MM.1S (cell line): ENCODE measurements around the gene SIRT2.

Experiments used
- DNase-seq: peaks from one replicate; pipeline ENCODE4 v3.0.0-alpha.2; 2015
- H2AFZ ChIP-seq: fragments of 300-600 bp; sonication (generic); 2 replicates; pipeline ENCODE4 v1.6.0; 2016; ENCODE audit warnings: antibody characterized with exemption, low read length
- H3F3A ChIP-seq: fragments of 300-600 bp; sonication (generic); 2 replicates; pipeline ENCODE4 v1.6.1; 2016; ENCODE audit warnings: mild to moderate bottlenecking, antibody characterized with exemption, low read length, moderate library complexity, mixed read lengths; ENCODE audit not compliant: insufficient read depth
- H3K27ac ChIP-seq: fragments of 300-600 bp; sonication (generic); 2 replicates; pipeline ENCODE4 v1.5.1; 2016; ENCODE audit warnings: mild to moderate bottlenecking, low read length
- H3K27me3 ChIP-seq: fragments of 300-600 bp; sonication (generic); replicated peaks from 2 replicates; pipeline ENCODE4 v1.6.0; 2016; ENCODE audit warnings: low read length; ENCODE audit not compliant: insufficient read depth
- H3K36me3 ChIP-seq: fragments of 300-600 bp; sonication (generic); replicated peaks from 2 replicates; pipeline ENCODE4 v1.6.1; 2016; ENCODE audit warnings: mild to moderate bottlenecking, low read length, mixed read lengths; ENCODE audit not compliant: insufficient read depth
- H3K4me1 ChIP-seq: fragments of 300-600 bp; sonication (generic); 2 replicates; pipeline ENCODE4 v1.6.1; 2016; ENCODE audit warnings: low read length, mixed read lengths
- H3K4me2 ChIP-seq: fragments of 300-600 bp; sonication (generic); 2 replicates; pipeline ENCODE4 v1.6.0; 2016; ENCODE audit warnings: low read depth, low read length
- H3K4me3 ChIP-seq: fragments of 300-600 bp; sonication (generic); 2 replicates; pipeline ENCODE4 v1.5.1; 2016; ENCODE audit warnings: low read length, mixed read lengths
- H3K79me2 ChIP-seq: fragments of 300-600 bp; sonication (generic); 2 replicates; pipeline ENCODE4 v1.6.1; 2016; ENCODE audit warnings: mixed run types, low read length, mixed read lengths
- H3K9ac ChIP-seq: fragments of 300-600 bp; sonication (generic); 2 replicates; pipeline ENCODE4 v1.6.1; 2016; ENCODE audit warnings: low read length, mixed read lengths
- H3K9me2 ChIP-seq: fragments of 300-600 bp; sonication (generic); replicated peaks from 2 replicates; pipeline ENCODE4 v1.6.1; 2016; ENCODE audit warnings: mild to moderate bottlenecking, low read length, mixed read lengths; ENCODE audit not compliant: insufficient read depth
- H3K9me3 ChIP-seq: fragments of 300-600 bp; sonication (generic); replicated peaks from 2 replicates; pipeline ENCODE4 v1.6.1; 2016; ENCODE audit warnings: mild to moderate bottlenecking, low read length, mixed read lengths; ENCODE audit not compliant: insufficient read depth
- H4K20me1 ChIP-seq: fragments of 300-600 bp; sonication (generic); 2 replicates; pipeline ENCODE4 v1.6.1; 2016; ENCODE audit warnings: mild to moderate bottlenecking, low read length, moderate library complexity, mixed read lengths; ENCODE audit not compliant: insufficient read depth
- EZH2 ChIP-seq: fragments of 300-600 bp; sonication (generic); optimal IDR thresholded peaks from 2 replicates; pipeline ENCODE3; 2017; ENCODE audit warnings: low read depth, mild to moderate bottlenecking, antibody characterized with exemption, low read length, mixed read lengths
- EZH2phosphoT487 ChIP-seq: fragments of 300-600 bp; sonication (generic); IDR thresholded peaks from 2 replicates; pipeline ENCODE4 v1.6.1; 2018; ENCODE audit warnings: antibody characterized with exemption, low read length
- TF ChIP-seq, protein P1 (sequence below): fragments of 300-600 bp; sonication (generic); IDR thresholded peaks from 2 replicates; pipeline ENCODE4 v1.5.1; 2016; ENCODE audit warnings: antibody characterized with exemption, low read length, mixed read lengths

The SIRT2 gene

DNA sequence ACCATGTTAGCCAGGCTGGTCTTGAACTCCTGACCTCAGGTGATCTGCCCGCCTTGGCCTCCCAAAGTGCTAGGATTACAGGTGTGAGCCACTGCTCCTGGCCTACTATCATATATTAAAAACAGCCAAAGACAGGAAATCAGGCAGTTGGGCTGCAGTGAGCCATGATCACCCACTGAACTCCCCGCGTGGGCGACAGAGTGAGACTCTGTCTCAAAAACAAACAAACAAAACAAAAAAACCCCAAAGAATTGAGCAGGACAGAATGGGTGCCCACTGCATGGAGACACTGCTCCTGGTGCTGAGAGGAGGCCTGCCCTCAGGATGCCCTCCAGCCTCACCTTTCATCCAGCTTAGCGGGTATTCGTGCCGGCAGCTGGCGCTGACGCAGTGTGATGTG lies 16.1 kb downstream of the SIRT2 start:
- H3K4me1 ChIP-seq: peaks cover 12% of the 10 kb centered on the region
- no peak overlapping the region for H3K4me2 ChIP-seq
- H3K4me3 ChIP-seq: no peak overlapping the region
- TF ChIP-seq, protein P1, sequence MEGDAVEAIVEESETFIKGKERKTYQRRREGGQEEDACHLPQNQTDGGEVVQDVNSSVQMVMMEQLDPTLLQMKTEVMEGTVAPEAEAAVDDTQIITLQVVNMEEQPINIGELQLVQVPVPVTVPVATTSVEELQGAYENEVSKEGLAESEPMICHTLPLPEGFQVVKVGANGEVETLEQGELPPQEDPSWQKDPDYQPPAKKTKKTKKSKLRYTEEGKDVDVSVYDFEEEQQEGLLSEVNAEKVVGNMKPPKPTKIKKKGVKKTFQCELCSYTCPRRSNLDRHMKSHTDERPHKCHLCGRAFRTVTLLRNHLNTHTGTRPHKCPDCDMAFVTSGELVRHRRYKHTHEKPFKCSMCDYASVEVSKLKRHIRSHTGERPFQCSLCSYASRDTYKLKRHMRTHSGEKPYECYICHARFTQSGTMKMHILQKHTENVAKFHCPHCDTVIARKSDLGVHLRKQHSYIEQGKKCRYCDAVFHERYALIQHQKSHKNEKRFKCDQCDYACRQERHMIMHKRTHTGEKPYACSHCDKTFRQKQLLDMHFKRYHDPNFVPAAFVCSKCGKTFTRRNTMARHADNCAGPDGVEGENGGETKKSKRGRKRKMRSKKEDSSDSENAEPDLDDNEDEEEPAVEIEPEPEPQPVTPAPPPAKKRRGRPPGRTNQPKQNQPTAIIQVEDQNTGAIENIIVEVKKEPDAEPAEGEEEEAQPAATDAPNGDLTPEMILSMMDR: no peak
- TF ChIP-seq EZH2phosphoT487 (no peak), EZH2 (no peak)
- no peaks in the 10 kb centered on the region for H3K9me2 ChIP-seq
- H3K27ac ChIP-seq: no peak overlapping the region
- H3K9me3 ChIP-seq: no peaks in the 10 kb centered on the region
- H2AFZ ChIP-seq: no peak overlapping the region
- no peaks in the 10 kb centered on the region for H4K20me1 ChIP-seq
- H3K9ac ChIP-seq: no peak overlapping the region
- H3F3A ChIP-seq: peaks cover 10% of the 10 kb centered on the region
- no peaks in the 10 kb centered on the region; the same call in 1 of the 2 replicates for H3K79me2 ChIP-seq
- no peaks in the 10 kb centered on the region for H3K27me3 ChIP-seq
- DNase-seq: no peak
- no peaks in the 10 kb centered on the region for H3K36me3 ChIP-seq

- Histone ChIP-seq H3F3A (peaks cover 21% of the 10 kb centered on the region), H3K9ac (no peak overlapping the region), H3K36me3 (no peaks in the 10 kb centered on the region), H2AFZ (no peak overlapping the region), H3K9me2 (no peaks in the 10 kb centered on the region), H3K9me3 (no peaks in the 10 kb centered on the region), H3K4me1 (peaks cover 18% of the 10 kb centered on the region), H3K27me3 (no peaks in the 10 kb centered on the region), H3K4me3 (no peak overlapping the region), H4K20me1 (no peaks in the 10 kb centered on the region), H3K79me2 (no peaks in the 10 kb centered on the region; the same call in 1 of the 2 replicates), H3K4me2 (no peak overlapping the region), H3K27ac (no peak overlapping the region)
- TF ChIP-seq EZH2 (no peak), EZH2phosphoT487 (no peak)
- TF ChIP-seq, protein P1: no peak
- DNase-seq: no peak
Observed at GRCh38 chr19:38880882-38881609, 18.4 kb downstream of the SIRT2 start.

DNA sequence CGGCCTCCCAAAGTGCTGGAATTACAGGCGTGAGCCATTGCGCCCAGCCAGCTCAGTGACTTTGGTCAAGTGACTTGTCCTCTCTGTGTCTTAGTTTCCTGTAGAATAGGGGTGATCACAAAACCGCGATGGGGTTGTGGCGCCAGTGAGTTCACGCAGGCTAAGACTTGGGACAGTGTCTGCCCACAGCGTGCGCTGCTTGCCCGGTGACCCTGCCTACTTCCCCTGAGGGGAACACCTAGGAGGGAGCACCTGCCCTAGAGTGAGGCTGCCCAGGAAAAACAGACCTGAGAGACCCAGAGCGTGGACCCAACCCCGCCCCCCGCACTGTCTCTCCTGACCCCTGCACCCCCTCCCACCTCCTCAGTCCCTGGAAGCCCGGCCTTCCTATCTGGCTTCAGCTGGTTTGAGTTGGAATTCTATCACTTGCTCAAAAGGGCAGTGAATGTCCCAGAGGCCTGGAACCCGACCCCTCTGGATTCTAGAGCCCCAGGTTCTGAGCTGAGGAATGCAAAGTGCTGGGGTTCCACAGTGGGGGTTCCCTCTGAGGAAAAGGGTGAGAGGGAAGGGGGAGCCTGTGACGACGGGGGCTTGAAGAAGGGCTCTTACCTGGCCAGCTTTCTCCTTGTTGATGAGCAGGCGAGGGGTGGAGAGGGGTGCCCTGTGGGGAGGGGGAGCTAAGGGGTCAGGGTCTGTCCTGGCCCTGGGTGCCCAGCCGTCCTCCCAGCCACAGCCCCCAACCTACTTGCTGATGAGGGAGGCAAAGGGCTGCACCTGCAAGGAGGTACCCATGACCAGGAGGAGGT lies 19.1 kb downstream of the SIRT2 start:
- Histone ChIP-seq H3K36me3 (no peaks in the 10 kb centered on the region), H3K4me3 (no peak overlapping the region), H3K9me2 (no peaks in the 10 kb centered on the region), H3K4me2 (no peak overlapping the region), H3K4me1 (peaks cover 18% of the 10 kb centered on the region), H3K79me2 (no peaks in the 10 kb centered on the region; the same call in 1 of the 2 replicates), H3K27me3 (no peaks in the 10 kb centered on the region), H4K20me1 (no peaks in the 10 kb centered on the region), H2AFZ (no peak overlapping the region), H3K9ac (no peak overlapping the region), H3F3A (peaks cover 21% of the 10 kb centered on the region), H3K9me3 (no peaks in the 10 kb centered on the region), H3K27ac (no peak overlapping the region)
- TF ChIP-seq, protein P1: no peak
- TF ChIP-seq EZH2: no peak
- TF ChIP-seq EZH2phosphoT487: no peak
- no peak for DNase-seq
